GM19372 (cell line): ENCODE results near the gene ASS1.

Experiments
- ATAC-seq: cut with Tn5 transposase; IDR thresholded peaks from one replicate; pipeline ENCODE4 v1.9.1; 2021; ENCODE audit warnings: mild to moderate bottlenecking, low read depth, moderate library complexity; ENCODE audit not compliant: unreplicated experiment

The ASS1 gene

GRCh38 chr9:130549093-130549735 lies 104.5 kb downstream of the ASS1 start:
- ATAC-seq = no peak
